Activated T-helper 1 cell treated with anti-CD3 and anti-CD28 coated beads, Interleukin-12 subunit alpha, Interleukin-12 subunit beta, Interleukin-2, Interleukin-4 antibody, amounts not matched to agents 30 ng/mL and 10 ng/mL and 1 ng/mL, durations not matched to agents 14 hours and 24 hours and 36 hours (primary cell): Measurements from ENCODE around the gene SZT2. TPM values are rescaled to one million over a fixed set of nuclear protein-coding genes. Genes with fewer than 3 reads are reported as not detected.

Source experiments
- DNase-seq: peaks from one replicate; pipeline ENCODE4 v3.0.0; 2021; ENCODE audit warnings: low spot score
- H3K27ac Mint-ChIP-seq: one replicate; pipeline ENCODE4 v1.8.0; 2021; ENCODE audit warnings: mild to moderate bottlenecking, mixed read lengths
- H3K27me3 Mint-ChIP-seq: one replicate; pipeline ENCODE4 v1.8.0; 2022; ENCODE audit warnings: mild to moderate bottlenecking, moderate library complexity, mixed read lengths; ENCODE audit not compliant: insufficient read depth
- H3K36me3 Mint-ChIP-seq: one replicate; pipeline ENCODE4 v1.8.0; 2021; ENCODE audit warnings: low read depth, mixed read lengths
- H3K4me1 Mint-ChIP-seq: one replicate; pipeline ENCODE4 v1.8.0; 2021; ENCODE audit warnings: low read depth, mixed read lengths
- H3K4me3 Mint-ChIP-seq: one replicate; pipeline ENCODE4 v1.8.0; 2021; ENCODE audit warnings: mild to moderate bottlenecking, moderate library complexity, mixed read lengths
- H3K9me3 Mint-ChIP-seq: one replicate; pipeline ENCODE4 v1.8.0; 2021; ENCODE audit warnings: mixed read lengths
- intact Hi-C: fragments of 100-400 bp; cut with micrococcal nuclease; formaldehyde crosslinking; loops from one replicate; pipeline ENCODE4 v1.15.1; 2024
- total RNA-seq: library from RNA; stranded (reverse); gene quantifications from 2 replicates; pipeline ENCODE4 v1.2.3, GENCODE V29; 2022

The SZT2 gene
- total RNA-seq, 1 donor from 2014 or later, result 59.2 TPM

DNA sequence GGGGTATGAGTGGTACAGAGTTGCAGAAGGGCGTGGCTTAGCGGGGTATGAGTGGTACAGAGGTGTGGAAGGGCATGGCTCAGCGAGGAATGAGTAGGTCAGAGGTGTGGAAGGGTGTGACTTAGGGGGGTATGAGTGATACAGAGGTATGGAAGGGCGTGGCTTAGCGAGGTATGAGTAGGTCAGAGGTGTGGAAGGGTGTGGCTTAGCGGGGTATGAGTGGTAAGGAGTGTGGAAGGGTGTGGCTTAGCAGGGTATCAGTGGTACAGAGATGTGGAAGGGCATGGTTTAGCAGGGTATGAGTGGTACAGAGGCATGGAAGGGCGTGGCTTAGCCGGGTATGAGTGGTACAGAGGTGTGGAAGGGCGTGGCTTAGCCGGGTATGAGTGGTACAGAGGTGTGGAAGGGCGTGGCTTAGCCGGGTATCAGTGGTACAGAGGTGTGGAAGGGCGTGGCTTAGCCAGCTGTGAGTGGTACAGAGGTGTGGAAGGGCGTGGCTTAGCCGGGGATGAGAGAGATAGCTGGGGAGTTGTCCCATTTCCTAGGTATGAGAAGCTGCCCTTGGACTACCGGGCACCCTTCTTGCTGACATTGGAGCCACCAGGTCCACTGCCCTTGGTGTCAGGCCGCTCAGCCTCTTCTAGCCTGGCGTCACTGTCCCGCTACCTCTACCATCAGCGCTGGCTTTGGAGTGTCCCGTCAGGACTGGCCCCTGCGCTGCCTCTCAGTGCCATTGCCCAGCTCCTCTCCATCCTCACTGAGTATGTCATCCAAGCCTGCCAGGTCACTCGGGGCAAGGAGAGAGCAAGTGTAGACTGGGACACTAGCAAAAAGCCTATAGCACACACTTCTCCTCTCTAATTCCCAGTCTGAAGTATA is 34.2 kb downstream of the SZT2 start:
- peaks cover 37% of the 10 kb centered on the region for H3K36me3 Mint-ChIP-seq

DNA sequence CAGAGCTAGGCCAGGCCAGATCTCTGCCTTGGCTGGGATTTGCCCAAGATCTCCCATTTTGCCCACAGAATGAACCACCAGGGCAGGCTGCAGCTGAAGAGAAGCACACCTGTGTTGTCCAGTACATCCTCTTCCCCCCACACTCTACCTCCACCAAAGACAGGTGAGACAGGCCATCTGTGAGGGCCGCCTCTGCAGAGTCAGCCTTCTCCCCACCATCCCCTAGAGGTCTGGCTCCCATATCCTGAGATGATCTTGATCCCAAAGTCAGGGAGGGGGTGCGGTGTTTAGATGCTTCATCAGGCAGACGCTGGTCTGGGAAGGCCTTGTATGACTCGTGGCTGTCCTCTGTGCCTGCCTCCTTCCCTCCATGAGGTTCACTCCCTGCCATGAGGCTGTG is 35.3 kb downstream of the SZT2 start:
- DNase-seq, result no peak
- H3K36me3 Mint-ChIP-seq, result peaks cover 42% of the 10 kb centered on the region
- no peaks in the 10 kb centered on the region for H3K9me3 Mint-ChIP-seq
- intact Hi-C loops, result loop anchor here (5.0 kb wide), 1 partner anchor 1202 kb away; no protein-coding TSS in a partner anchor
- no peak overlapping the region for H3K4me3 Mint-ChIP-seq
- H3K27ac Mint-ChIP-seq, result no peak overlapping the region
- H3K27me3 Mint-ChIP-seq, result no peaks in the 10 kb centered on the region
- peaks cover 10% of the 10 kb centered on the region for H3K4me1 Mint-ChIP-seq

More for the DNA sequence above, 34.2 kb downstream of the SZT2 start:
- Mint-ChIP-seq H3K27me3 (no peaks in the 10 kb centered on the region), H3K4me3 (no peak overlapping the region), H3K9me3 (no peaks in the 10 kb centered on the region), H3K27ac (no peak overlapping the region), H3K4me1 (peaks cover 10% of the 10 kb centered on the region)
- no peak for DNase-seq
- intact Hi-C loops, result no loop called here

DNA sequence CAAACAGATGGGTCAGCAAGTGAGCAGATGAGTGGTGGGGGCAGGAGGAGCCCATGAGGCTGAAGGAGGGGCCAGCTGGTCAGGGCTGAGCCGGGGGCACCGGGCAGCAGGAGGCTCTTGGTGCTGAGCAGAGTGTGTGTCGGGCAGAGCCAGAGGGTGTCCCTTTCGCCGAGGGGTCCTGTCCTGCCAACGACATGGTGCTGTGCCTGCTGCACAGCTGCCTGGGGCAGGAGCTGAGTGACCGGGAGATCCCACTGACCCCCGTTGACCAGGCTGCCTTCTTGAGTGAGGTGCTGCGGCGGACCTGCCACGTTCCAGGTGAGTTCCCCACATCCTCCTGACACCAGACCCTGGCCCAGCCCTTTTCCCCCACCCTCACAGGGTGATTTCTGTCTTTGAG is 36.5 kb downstream of the SZT2 start:
- peaks cover 41% of the 10 kb centered on the region for H3K36me3 Mint-ChIP-seq
- no peak for DNase-seq
- H3K4me1 Mint-ChIP-seq, result peaks cover 10% of the 10 kb centered on the region
- intact Hi-C loops, result loop anchor here (5.0 kb wide), 1 partner anchor 1201 kb away; no protein-coding TSS in a partner anchor
- no peaks in the 10 kb centered on the region for H3K9me3 Mint-ChIP-seq
- H3K4me3 Mint-ChIP-seq, result no peak overlapping the region
- no peaks in the 10 kb centered on the region for H3K27me3 Mint-ChIP-seq
- no peak overlapping the region for H3K27ac Mint-ChIP-seq

DNA sequence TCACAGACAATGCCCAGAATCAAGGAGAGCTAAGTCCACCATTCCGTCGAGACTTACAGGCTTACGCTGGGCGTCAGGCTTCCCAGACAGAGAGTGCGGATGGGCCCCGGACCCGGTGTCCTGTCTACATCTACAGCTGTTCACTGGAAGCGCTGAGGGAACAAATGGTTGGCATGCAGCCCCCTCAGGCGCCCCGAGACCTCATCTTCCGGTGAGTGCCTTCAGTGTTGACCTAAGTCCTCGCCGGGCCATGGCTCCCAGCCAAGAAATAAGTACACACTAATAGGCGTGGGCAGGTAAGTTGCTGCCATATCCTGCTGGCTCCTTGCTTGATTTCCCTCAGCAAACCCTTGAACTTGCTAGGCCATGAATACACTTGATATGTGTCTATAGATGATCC is 37.8 kb downstream of the SZT2 start:
- no peak overlapping the region for H3K4me3 Mint-ChIP-seq
- intact Hi-C loops, result loop anchor here (5.0 kb wide), 1 partner anchor 1200 kb away; no protein-coding TSS in a partner anchor
- no peaks in the 10 kb centered on the region for H3K27me3 Mint-ChIP-seq
- H3K36me3 Mint-ChIP-seq, result peaks cover 43% of the 10 kb centered on the region
- H3K4me1 Mint-ChIP-seq, result peaks cover 10% of the 10 kb centered on the region
- no peaks in the 10 kb centered on the region for H3K9me3 Mint-ChIP-seq
- no peak for DNase-seq
- H3K27ac Mint-ChIP-seq, result no peak overlapping the region

DNA sequence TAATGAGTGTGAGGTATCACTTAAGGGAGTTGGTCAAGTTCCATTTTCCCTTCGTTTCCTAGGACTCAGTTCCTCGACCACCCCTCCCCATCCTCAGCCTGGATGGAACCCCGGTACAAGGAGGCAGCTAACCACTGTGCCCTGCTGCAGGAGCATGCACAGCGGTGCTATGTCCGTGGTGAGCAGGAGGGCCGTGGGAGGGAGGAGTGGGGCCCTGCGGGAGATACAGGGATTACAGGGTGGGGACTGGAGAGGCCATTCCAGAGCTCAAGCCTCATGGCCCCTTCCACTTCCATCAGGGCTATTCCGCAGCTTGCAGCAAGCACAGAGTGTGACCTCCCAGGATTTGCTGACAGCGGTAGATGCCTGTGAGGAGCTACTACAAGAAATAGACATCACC is 38.2 kb downstream of the SZT2 start:
- Mint-ChIP-seq H3K4me3 (no peak overlapping the region), H3K27ac (no peak overlapping the region), H3K9me3 (no peaks in the 10 kb centered on the region), H3K36me3 (peaks cover 41% of the 10 kb centered on the region), H3K27me3 (no peaks in the 10 kb centered on the region), H3K4me1 (peaks cover 10% of the 10 kb centered on the region)
- intact Hi-C loops, result loop anchor here (5.0 kb wide), 1 partner anchor 1199 kb away; no protein-coding TSS in a partner anchor
- no peak for DNase-seq

DNA sequence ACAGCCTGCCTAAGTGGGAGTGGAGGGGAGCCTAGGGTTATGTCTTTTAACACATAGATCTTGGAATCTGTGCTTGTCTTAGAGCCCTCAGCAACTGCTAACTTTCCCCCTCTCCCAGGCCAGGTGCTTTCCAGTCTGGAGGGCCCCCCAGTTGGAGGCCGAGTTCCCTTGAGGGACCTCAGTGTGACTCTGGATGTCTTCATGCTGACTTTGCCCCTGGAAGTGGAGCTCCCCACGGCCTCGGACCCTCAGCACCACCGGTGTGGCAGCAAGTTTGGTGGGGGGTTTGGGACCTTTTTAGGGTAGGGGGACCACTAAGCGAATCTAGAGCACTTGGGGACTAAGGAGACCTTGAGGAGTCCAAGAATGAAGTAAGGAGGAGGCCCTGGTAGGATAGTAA is 41.1 kb downstream of the SZT2 start:
- intact Hi-C loops, result no loop called here
- peaks cover 5% of the 10 kb centered on the region for H3K4me1 Mint-ChIP-seq
- H3K4me3 Mint-ChIP-seq, result no peak overlapping the region
- no peaks in the 10 kb centered on the region for H3K9me3 Mint-ChIP-seq
- no peaks in the 10 kb centered on the region for H3K27me3 Mint-ChIP-seq
- no peak for DNase-seq
- no peak overlapping the region for H3K27ac Mint-ChIP-seq
- H3K36me3 Mint-ChIP-seq, result peaks cover 38% of the 10 kb centered on the region

DNA sequence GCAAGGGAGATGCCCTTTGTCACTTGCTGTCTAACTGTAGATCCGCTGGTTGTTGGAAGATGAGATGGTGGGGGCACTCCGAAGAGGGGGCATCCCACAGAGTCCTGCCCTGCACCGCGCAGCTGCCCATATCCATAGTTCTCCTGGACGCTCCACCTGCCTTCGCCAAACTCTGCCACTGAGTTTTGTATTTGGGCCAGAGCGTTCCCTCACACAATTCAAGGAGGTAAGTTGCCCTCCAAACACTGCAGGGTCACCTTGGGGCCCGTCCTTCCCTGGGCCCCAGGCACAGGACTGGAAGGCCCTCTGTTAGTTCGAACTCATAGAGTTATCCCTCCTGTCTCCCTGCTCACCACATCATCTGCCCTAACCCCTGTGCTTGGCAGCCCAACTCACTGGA is 42.0 kb downstream of the SZT2 start:
- Mint-ChIP-seq H3K27me3 (no peaks in the 10 kb centered on the region), H3K36me3 (peaks cover 36% of the 10 kb centered on the region), H3K27ac (no peak overlapping the region), H3K4me3 (no peak overlapping the region), H3K9me3 (no peaks in the 10 kb centered on the region), H3K4me1 (peaks cover 5% of the 10 kb centered on the region)
- DNase-seq, result no peak
- intact Hi-C loops, result no loop called here

DNA sequence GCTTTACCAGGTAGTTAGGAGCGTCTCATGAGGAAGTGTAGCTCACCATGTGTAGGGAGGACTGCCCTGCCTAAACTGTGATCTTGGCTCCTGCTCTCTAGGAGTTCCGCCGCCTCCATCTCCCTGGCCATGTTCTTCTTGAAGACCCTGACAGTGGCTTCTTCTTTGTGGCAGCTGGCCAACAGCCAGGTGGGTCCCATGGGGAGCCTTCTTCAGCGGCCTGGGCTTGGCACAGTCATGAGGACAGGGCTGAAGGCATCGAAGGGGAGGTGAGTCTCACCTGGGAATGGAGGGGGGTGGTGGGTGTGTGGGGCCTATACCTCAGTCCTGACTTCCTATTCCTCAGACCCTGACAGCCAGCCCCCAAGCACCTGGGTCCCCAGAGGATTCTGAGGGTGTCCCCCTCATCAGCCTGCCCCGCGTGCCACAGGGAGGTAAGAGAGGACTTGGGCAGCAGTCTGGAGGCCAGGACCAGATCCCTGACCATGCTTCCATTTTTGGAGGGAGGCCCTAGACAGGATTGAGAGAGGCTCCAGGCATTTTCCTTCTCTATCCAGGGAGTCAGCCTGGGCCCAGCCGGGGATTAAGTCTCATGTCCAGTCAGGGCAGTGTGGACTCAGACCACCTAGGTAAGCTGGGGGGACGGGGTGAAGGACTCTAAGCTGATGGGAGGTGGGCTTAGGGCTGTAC is 42.6 kb downstream of the SZT2 start:
- Mint-ChIP-seq H3K36me3 (peaks cover 30% of the 10 kb centered on the region), H3K4me1 (peaks cover 5% of the 10 kb centered on the region), H3K27ac (no peak overlapping the region), H3K9me3 (no peaks in the 10 kb centered on the region), H3K27me3 (no peaks in the 10 kb centered on the region), H3K4me3 (no peak overlapping the region)
- DNase-seq, result no peak
- intact Hi-C loops, result no loop called here

DNA sequence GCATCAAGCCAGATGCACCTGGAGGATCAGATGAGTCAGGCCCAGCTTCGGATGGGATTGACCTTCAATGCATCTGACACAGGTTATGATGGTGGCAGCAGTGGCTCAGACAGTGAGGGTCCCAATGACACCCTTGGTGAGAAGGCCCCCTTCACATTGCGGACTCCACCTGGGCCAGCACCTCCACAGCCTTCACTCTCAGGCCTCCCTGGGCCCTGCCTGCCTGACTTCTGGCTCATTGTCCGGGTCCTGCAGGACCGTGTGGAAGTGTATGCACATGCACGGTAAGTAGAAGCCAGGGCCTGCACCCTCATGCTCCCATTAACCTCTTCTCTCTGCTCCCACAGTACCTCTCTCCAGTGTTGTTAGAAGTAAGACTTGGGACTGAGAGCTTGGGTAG is 43.2 kb downstream of the SZT2 start:
- Mint-ChIP-seq H3K36me3 (peaks cover 29% of the 10 kb centered on the region), H3K4me1 (peaks cover 5% of the 10 kb centered on the region), H3K9me3 (no peaks in the 10 kb centered on the region), H3K4me3 (no peak overlapping the region), H3K27ac (no peak overlapping the region), H3K27me3 (no peaks in the 10 kb centered on the region)
- intact Hi-C loops, result no loop called here
- no peak for DNase-seq

DNA sequence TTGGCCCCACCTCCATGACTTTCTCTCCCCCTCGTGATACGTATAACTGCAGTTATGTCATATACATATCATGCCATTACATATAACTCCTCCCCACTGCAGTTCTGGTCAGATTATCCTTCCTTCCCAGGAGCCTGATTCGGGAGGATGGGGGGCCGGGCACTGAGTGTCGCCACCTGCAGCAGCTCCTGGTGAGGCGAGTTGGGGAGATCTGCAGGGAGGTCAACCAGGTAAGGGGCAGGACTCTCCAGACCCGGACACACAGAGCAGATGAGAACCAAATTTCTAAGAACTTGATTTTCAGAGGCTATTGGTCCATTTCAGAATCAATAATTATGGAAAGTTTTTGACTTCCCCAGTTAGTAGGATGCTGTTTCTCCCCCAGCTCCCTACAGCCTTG is 44.6 kb downstream of the SZT2 start:
- no peaks in the 10 kb centered on the region for H3K9me3 Mint-ChIP-seq
- no peak overlapping the region for H3K27ac Mint-ChIP-seq
- no peaks in the 10 kb centered on the region for H3K27me3 Mint-ChIP-seq
- DNase-seq, result no peak
- H3K36me3 Mint-ChIP-seq, result peaks cover 31% of the 10 kb centered on the region
- peaks cover 5% of the 10 kb centered on the region for H3K4me1 Mint-ChIP-seq
- no peak overlapping the region for H3K4me3 Mint-ChIP-seq
- intact Hi-C loops, result no loop called here

DNA sequence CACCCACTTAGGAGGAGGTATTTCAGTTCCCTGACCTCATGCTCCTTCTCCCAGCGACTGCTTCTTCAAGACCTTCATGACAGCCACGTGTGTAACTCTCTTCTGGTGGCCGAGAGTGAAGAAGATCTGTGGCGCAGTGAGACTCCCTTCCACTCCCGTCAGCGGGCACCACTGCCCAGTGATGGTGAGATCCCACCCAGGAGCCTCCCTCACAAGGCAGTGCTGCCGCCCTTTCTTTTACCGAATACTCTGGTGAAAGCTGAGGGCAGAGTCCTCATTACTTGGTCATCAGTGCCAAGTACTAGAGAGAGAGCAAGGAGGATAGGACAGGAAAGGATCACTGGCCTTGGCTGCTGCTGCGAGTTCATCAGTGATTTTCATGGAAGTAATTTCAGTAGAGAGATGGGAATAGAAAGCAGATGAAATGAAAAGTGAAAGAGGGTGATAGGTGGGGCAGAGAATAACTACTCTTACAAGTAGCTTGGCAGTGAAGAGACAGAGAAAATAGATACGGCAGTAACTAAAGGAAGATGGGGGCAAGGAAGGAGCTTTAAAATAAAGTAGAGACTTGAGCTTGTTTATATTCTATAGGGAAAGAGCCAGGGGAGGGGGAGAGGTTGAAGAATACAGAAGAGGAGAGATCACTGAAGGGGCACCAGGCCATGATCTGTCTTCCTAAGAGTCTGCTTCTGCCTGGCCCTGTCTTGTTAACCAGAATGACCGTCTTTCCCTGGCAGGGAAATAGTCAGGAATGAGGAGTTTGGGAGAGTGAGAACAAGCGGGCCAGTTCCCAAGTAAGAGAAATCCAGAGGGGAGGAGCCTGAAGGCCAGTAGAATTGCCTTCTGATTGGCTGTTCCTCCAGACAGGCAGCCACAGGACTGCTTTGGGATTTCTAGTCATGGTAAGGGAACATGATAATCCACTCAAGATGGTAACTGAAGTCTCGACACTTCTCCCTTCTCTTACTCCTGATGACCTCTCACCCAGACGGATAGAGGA is 45.7 kb downstream of the SZT2 start:
- Mint-ChIP-seq H3K27ac (peak overlapping the region; percentile 9), H3K27me3 (no peaks in the 10 kb centered on the region), H3K4me1 (peaks cover 5% of the 10 kb centered on the region), H3K36me3 (peaks cover 25% of the 10 kb centered on the region), H3K9me3 (no peaks in the 10 kb centered on the region), H3K4me3 (no peak overlapping the region)
- intact Hi-C loops, result no loop called here
- no peak for DNase-seq

DNA sequence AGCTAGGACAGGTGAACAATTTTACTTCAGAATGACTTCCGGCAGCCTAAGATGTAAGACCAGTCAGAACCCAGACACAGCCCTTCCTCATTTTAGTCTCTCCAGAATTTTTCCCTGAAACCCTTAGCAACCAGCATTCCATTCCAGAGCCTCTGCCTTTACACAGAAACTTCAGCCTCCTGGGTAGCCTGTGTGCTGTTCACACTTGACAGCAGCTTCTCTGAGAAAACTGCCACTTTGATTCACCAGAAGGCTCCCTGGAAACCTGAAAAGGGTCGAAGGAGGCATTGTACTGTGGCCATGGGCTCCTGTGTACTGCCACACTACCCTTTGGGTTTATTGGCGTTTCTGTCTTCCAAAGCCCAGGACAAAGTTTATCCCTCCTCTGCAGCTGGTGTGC is 46.7 kb downstream of the SZT2 start:
- Mint-ChIP-seq H3K27me3 (no peaks in the 10 kb centered on the region), H3K4me1 (peaks cover 5% of the 10 kb centered on the region), H3K4me3 (no peak overlapping the region), H3K27ac (no peak overlapping the region), H3K9me3 (no peaks in the 10 kb centered on the region), H3K36me3 (peaks cover 29% of the 10 kb centered on the region)
- intact Hi-C loops, result no loop called here
- no peak for DNase-seq
